Muscle of back (tissue), 11 donors: ENCODE data around the gene C2CD4C. TPM values are rescaled to one million over a fixed set of nuclear protein-coding genes. Genes with fewer than 3 reads are reported as not detected.
"Not testable (repeated sequence)": the region's sequence is repeated elsewhere in the genome, so short reads cannot be mapped to it uniquely, and the experiment has no call there.

Source experiments
- DNase-seq, 3 donors: peaks; one replicate each; pipeline versions ENCODE4 v3.0.0 to v3.0.0-alpha.2; 2013
- polyA plus RNA-seq, 10 donors: library from polyadenylated mRNA; unstranded; fragments of 120-200 nt; gene quantifications; one replicate each; pipeline ENCODE4 v1.2.1, GENCODE V29; 2013; ENCODE audit not compliant: insufficient read length in 10 of 10

Gene C2CD4C
- polyA plus RNA-seq, 10 donors = 0.54 to 1.8 (median 0.92) TPM

DNA sequence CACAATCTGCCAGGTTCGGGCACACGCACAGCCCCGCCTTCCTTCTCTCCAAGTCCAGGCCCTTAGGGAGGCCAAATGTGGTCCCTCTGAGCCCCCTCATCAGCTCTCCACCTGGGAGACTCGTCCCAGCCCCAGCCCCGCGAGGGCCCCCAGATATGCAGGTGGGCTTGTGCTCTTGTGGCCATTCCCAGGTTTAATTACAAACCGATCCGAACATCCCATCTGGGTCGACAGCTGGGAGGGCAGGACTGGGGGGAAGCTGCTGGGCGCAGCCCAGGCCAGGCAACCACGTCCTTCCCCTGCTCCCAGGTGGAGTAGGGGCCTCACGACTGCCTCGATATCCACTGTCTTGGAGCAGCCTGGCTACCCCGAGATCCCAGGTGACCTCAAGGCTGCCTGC is 7.5 kb upstream of the C2CD4C start:
- no peak for DNase-seq

- DNase-seq = no peak
Observed at GRCh38 chr19:415292-415691, 6.3 kb upstream of the C2CD4C start.

DNA sequence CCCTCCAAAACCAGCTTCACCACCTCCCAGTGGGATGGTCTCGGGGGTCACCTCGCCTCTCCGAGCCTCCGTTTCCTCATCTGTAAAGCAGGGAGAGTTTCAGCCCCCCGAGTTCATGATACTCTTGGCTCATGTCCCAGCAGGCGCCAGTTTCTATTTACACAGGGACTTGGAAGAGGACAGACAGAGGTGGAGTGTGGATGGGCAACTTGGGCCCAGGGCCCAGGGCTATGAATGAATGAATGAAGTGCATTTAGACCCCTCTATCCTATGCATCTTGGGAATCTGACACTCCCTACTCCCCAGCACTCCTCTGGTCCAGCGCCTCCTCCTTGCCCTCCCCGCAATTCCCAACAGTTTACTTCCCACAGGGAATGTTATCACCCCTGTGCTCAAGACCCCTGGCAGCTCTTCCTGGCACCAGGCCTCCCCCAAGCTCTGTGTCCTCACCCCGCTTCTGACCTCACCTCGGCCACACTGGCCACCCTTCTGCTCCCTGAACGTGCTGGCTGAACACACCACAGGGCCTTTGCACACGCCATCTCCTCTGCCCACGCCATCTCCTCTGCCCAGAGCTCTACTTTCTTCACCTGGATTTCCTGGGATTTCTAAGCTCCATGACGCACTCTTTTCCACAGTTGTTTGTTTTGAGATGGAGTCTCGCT is 4.9 kb upstream of the C2CD4C start:
- no peak for DNase-seq

DNA sequence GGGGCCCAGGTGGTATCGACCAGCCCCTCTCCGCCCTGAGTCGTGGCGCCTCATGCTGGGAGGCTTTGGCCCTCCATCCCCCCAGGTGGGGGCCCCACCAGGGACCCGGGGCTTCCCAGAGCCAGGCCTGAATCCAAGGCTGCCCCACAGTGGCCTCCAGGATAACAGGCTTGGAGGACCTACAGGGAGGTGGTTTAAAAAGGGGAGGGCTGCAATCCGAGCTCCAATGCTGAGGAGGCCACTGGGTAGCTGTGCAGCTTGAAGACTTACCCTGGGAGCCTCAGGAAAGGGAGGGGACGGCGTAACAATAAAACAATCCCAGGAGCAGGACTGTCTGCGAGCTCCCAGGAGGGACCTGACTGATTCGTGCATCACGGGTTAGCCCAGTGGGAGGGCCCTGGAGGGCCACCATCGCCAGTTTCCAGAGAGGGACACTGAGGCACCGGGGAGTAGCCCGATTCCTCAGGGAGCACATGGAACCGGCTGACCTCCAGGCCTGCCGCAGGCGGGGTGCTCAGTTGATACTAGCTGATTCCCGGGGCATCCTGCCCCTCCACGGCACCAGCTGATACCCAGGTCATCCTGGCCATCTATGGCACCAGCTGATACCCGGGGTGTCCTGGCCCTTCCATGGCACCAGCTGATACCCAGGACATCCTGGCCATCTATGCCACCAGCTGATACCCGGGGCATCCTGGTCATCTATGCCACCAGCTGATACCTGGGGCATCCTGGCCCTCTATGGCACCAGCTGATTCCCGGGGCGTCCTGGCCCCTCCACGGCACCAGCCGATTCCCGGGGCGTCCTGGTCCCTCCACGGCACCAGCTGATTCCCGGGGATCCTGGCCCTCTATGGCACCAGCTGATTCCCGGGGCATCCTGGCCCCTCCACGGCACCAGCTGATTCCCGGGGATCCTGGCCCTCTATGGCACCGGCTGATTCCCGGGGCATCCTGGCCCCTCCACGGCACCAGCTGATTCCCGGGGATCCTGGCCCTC is 3.7 kb upstream of the C2CD4C start:
- DNase-seq = peak in 1 of 3 donors; percentile 43

DNA sequence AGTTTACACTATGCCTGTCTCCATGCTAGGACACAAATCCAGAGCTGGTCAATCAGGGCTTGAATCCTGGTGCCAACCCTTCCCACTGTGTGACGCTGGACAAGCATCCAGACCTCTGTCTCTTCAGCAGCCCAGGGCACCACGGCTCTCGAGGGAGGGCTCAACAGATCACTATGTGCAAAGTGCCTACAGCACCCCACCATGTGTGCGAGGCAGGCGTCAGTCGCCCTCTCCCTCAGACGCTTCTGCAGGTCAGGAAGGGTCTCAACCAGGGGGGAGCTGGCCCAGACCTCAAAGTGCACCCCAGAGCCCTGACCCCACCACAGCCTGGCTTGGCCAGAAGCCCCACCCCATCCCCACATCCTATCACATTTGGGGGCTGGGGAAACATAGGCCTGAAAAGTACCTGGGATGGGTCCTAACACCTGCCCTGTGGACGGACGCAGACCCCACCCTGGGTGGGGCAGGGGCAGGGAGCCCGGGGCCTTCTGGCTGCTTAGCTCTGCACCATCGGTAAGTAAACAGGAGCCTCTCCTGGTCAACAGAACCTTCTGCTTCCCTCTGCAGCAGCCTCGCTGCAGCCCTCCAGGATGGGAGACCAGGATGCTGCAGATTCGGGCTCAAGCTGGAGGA is 2.9 kb upstream of the C2CD4C start:
- DNase-seq = no peak

DNA sequence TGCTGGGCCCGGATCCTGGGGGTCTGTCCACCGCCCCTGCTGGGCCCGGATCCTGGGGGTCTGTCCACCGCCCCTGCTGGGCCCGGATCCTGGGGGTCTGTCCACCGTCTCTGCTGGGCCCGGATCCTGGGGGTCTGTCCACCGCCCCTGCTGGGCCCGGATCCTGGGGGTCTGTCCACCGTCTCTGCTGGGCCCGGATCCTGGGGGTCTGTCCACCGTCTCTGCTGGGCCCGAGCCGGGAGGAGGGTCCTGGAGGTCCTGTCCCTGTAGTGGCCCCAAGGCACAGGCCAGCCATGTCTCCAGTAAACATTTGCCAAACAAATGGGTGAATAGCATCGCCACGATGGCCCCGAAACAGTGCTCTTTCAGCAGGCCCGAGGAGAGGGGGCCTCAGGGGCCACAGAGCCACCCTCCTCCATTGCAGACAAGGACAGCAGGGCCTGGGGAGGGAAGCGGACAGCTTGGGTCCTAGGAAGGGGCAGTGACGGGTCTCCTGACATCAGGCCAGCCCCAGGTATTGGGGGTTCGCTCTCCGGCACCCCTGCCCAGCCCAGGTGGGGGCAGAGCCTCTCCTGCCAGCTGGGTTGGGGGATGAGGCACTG is 2.3 kb upstream of the C2CD4C start:
- not testable (repeated sequence) for DNase-seq

DNA sequence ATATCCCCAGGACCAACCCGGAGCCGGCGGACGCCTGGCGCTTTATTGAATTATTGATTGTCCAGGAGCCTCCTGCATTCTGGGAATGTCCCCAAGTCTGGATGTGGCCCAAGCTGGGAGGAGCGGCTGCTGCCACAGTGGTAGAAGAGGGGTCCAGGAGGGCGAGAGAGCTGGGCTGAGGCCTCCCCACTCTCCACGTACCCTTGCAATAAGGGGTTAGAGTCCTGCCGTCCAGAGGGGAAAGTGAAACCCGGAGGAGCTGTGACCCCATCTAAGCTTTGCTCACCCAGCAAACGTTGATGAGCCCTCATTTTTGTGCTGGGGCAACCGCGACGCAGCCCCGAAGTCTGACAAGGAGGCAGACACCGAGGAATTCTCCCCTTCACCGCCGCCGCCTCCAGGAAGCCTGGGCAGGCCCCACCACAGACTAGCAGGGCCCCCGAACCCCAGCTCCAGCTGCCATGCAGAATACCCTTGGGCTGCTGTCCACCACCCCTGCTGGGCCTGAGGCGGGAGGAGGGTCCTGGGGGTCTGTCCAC is 1.4 kb upstream of the C2CD4C start:
- DNase-seq = no peak

DNA sequence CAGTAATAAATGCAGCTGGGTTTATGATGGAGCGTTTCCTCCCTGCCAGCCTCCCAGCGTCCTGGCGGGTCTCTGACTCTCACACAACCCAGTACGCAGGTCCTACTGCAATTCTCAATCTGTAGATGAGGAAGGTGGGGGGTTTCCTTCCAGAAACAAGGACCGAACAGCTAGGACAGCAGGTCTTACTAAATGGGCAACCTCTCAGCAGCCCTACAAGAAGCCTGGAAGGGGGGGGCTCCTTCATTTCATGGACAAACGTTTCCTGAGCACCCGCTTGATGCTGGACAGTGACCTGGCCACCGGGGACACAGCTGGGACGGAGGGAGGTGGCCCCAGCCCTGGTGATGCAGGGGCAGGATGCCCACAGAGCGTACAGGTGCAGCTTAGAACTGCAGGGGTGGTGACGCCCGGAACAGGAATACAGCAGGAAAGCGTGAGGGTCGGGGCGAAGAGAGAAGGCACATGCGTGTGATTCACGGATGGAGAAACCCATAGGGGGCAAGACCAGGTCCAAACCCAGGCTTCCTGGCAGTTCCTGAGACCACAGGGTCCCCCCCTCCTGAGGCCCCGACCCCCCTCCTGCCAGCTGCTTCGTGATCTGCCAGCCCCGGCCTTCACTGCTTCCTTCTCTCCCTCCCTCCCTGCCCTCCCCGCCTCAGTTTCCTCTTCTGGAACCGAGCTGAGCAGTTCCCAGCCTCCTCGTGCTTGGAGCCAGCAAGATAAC is 732 bp upstream of the C2CD4C start:
- DNase-seq = no peak

GRCh38 chr19:408441-408901 is 476 bp downstream of the C2CD4C start:
- no peak for DNase-seq

- DNase-seq = no peak
Observed at GRCh38 chr19:407511-408440, 1.2 kb downstream of the C2CD4C start.

GRCh38 chr19:406971-407510 is 1.9 kb downstream of the C2CD4C start:
- no peak for DNase-seq

GRCh38 chr19:406135-406781 is 2.7 kb downstream of the C2CD4C start:
- DNase-seq = no peak

DNA sequence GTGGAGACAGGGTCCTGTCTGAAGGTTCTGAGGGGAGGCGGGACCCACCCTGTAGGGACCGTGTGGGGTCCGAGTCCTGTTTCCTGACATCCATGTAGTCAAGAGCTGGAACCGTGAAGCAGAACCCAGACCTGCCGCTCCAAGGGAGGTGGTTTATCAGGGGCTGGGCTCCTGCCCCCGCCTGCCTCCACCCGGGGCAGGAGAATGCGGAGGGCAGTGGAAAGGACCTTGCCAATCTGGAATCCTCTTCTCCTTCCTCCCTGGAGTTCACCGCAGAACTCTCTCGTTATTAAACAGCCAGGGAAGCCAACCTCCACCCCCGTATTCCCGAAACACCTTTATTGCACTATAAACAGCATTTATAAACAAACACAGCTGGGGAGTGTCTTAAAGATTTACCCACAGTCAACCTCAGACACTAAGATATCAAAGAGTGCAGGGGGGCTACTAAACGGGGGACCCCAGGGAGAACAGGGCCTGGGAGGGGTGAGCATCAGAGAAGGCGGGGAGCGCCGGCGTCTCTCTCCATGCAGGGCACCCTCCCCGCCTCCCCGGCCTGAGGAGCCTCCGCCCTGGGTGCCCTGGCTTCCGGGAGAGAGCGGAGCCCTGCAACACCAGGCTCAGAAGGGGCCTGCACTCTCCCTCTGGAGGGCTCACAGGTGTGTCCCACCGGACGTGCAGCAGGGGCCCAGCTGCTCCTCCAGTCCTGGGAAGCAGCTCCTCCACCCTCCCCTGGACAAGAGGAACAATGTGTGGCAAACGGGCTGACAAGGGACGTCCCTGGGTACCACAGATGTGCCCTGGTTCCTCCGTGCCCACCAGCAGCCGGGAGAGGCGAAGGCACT is 3.6 kb downstream of the C2CD4C start:
- DNase-seq = no peak

- DNase-seq = no peak
Observed at GRCh38 chr19:403221-404027, 5.5 kb downstream of the C2CD4C start.

DNA sequence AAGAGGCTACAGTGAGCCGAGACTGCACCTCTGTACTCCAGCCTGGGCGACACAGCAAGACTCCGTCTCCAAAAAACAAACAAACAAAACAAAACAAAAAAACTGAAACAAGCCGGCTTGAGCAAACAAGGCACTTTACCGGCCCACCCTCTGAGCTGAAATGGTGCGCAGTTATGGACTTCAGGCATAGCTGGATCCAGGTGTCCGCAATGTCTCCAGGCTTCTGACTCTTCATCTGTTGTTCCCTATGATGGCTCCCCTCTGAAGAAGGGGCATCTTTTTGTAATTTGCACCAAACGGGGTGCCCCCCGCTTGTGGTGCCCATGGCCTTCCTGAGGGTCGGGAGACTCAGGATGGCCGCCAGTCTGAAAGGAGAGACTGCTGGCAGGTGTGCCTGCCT is 6.2 kb downstream of the C2CD4C start:
- no peak for DNase-seq

- DNase-seq = peak in 1 of 3 donors; percentile 55
Observed at GRCh38 chr19:401866-402511, 7.0 kb downstream of the C2CD4C start.
